H9 (cell line): Measurements from ENCODE around the gene UGT1A3. TPM values are rescaled to one million over a fixed set of nuclear protein-coding genes. Genes with fewer than 3 reads are reported as not detected.

Experiments
- DNase-seq: peaks from one replicate; pipeline ENCODE4 v3.0.0-alpha.2; 2017
- H2AFZ ChIP-seq: one replicate; pipeline ENCODE4 v1.6.1; 2013; ENCODE audit warnings: mild to moderate bottlenecking, low read length, control low read depth, moderate library complexity
- H2AK5ac ChIP-seq: 2 replicates; pipeline ENCODE4 v1.6.1; 2013; ENCODE audit warnings: low read length, control low read depth, mixed read lengths; ENCODE audit not compliant: insufficient read length
- H2BK120ac ChIP-seq: one replicate; pipeline ENCODE4 v1.6.1; 2013; ENCODE audit warnings: low read depth, mild to moderate bottlenecking, low read length, control low read depth, inconsistent platforms; ENCODE audit not compliant: poor library complexity, severe bottlenecking
- H2BK12ac ChIP-seq: 2 replicates; pipeline ENCODE4 v1.6.1; 2013; ENCODE audit warnings: low read length, control low read depth, mixed read lengths, low read depth; ENCODE audit not compliant: insufficient read length
- H2BK15ac ChIP-seq: 2 replicates; pipeline ENCODE4 v1.6.1; 2013; ENCODE audit warnings: low read depth, low read length, control low read depth
- H2BK20ac ChIP-seq: one replicate; pipeline ENCODE4 v1.6.1; 2013; ENCODE audit warnings: low read depth, mild to moderate bottlenecking, low read length, control low read depth, inconsistent platforms; ENCODE audit not compliant: poor library complexity, severe bottlenecking
- H2BK5ac ChIP-seq: 2 replicates; pipeline ENCODE4 v1.6.1; 2013; ENCODE audit warnings: low read length, control low read depth, mixed read lengths; ENCODE audit not compliant: insufficient read length
- H3K14ac ChIP-seq: 2 replicates; pipeline ENCODE4 v1.6.1; 2013; ENCODE audit warnings: low read length, control low read depth; ENCODE audit not compliant: insufficient read depth
- H3K18ac ChIP-seq: 2 replicates; pipeline ENCODE4 v1.6.1; 2013; ENCODE audit warnings: low read depth, mild to moderate bottlenecking, mixed read lengths, low read length, control low read depth; ENCODE audit not compliant: insufficient read length
- H3K23ac ChIP-seq: 2 replicates; pipeline ENCODE4 v1.6.1; 2013; ENCODE audit warnings: low read length, control low read depth, mixed read lengths, low read depth; ENCODE audit not compliant: insufficient read length
- H3K23me2 ChIP-seq: 2 replicates; pipeline ENCODE4 v1.6.1; 2013; ENCODE audit warnings: low read depth, mild to moderate bottlenecking, mixed read lengths, low read length, control low read depth; ENCODE audit not compliant: insufficient read length, poor library complexity, severe bottlenecking
- H3K27ac ChIP-seq: 2 replicates; pipeline ENCODE4 v1.5.1; 2013; ENCODE audit warnings: low read length, control low read depth, mixed read lengths, low read depth; ENCODE audit not compliant: insufficient read length
- H3K27me3 ChIP-seq: 2 replicates; pipeline ENCODE4 v1.6.1; 2013; ENCODE audit warnings: low read length, control low read depth, inconsistent platforms; ENCODE audit not compliant: insufficient read depth
- H3K4ac ChIP-seq: 2 replicates; pipeline ENCODE4 v1.6.1; 2013; ENCODE audit warnings: low read depth, mild to moderate bottlenecking, control low read depth, inconsistent platforms, low read length, moderate library complexity
- H3K4me1 ChIP-seq: 2 replicates; pipeline ENCODE4 v1.6.1; 2013; ENCODE audit warnings: low read length, control low read depth, inconsistent platforms; ENCODE audit not compliant: insufficient read depth
- H3K4me2 ChIP-seq: 2 replicates; pipeline ENCODE4 v1.6.1; 2013; ENCODE audit warnings: low read length, control low read depth, mixed read lengths; ENCODE audit not compliant: insufficient read length, insufficient read depth
- H3K56ac ChIP-seq: 2 replicates; pipeline ENCODE4 v1.6.1; 2013; ENCODE audit warnings: low read depth, mild to moderate bottlenecking, mixed read lengths, low read length, control low read depth; ENCODE audit not compliant: insufficient read length
- H3K79me1 ChIP-seq: 2 replicates; pipeline ENCODE4 v1.6.1; 2013; ENCODE audit warnings: low read depth, mild to moderate bottlenecking, moderate library complexity, low read length, control low read depth, inconsistent platforms; ENCODE audit not compliant: insufficient read depth, poor library complexity, severe bottlenecking
- H3K79me2 ChIP-seq: 2 replicates; pipeline ENCODE4 v1.6.1; 2013; ENCODE audit warnings: low read length, control low read depth, inconsistent platforms; ENCODE audit not compliant: insufficient read depth
- H3K9ac ChIP-seq: 2 replicates; pipeline ENCODE4 v1.6.1; 2013; ENCODE audit warnings: low read length, control low read depth, mixed read lengths; ENCODE audit not compliant: insufficient read length; ENCODE audit errors: extremely low read depth
- H3K9me3 ChIP-seq: one replicate; pipeline ENCODE4 v1.6.1; 2013; ENCODE audit warnings: low read depth, low read length, inconsistent platforms; ENCODE audit not compliant: control insufficient read depth
- H3T11ph ChIP-seq: one replicate; pipeline ENCODE4 v1.6.1; 2013; ENCODE audit warnings: mild to moderate bottlenecking, low read length, control low read depth, inconsistent platforms
- H4K20me1 ChIP-seq: one replicate; pipeline ENCODE4 v1.6.1; 2013; ENCODE audit not compliant: control insufficient read depth, insufficient read length, insufficient read depth
- H4K5ac ChIP-seq: 2 replicates; pipeline ENCODE4 v1.6.1; 2013; ENCODE audit warnings: low read depth, mild to moderate bottlenecking, mixed read lengths, low read length, control low read depth; ENCODE audit not compliant: insufficient read length
- H4K8ac ChIP-seq: replicated peaks from 2 replicates; pipeline ENCODE4 v1.6.1; 2013; ENCODE audit warnings: low read length, control low read depth, mixed read lengths, low read depth; ENCODE audit not compliant: insufficient read length
- H4K91ac ChIP-seq: 2 replicates; pipeline ENCODE4 v1.6.1; 2013; ENCODE audit warnings: low read depth, mild to moderate bottlenecking, moderate library complexity, mixed read lengths, low read length, control low read depth; ENCODE audit not compliant: insufficient read length
- H3K27ac Mint-ChIP-seq, 3 experiments: 2 replicates in 2 of 3; 3 replicates in 1 of 3; pipeline ENCODE4 v1.8.0; 2020 to 2021; ENCODE audit warnings: mixed read lengths in 3 of 3, mild to moderate bottlenecking in 1 of 3, moderate library complexity in 1 of 3
- H3K27me3 Mint-ChIP-seq: 2 replicates; pipeline ENCODE4 v1.8.0; 2021; ENCODE audit warnings: low read depth, mild to moderate bottlenecking, moderate library complexity, mixed read lengths
- H3K36me3 Mint-ChIP-seq, 3 experiments: 2 replicates in 2 of 3; 3 replicates in 1 of 3; pipeline ENCODE4 v1.8.0; 2020 to 2021; ENCODE audit warnings: low read depth in 3 of 3, mixed read lengths in 3 of 3; ENCODE audit not compliant: insufficient read depth in 1 of 3
- H3K4me1 Mint-ChIP-seq, 2 experiments: 2 replicates each; pipeline ENCODE4 v1.8.0; 2020; ENCODE audit warnings: mixed read lengths in 2 of 2
- H3K4me3 Mint-ChIP-seq, 2 experiments: 2 replicates in 1 of 2; 3 replicates in 1 of 2; pipeline ENCODE4 v1.8.0; 2020 to 2021; ENCODE audit warnings: mild to moderate bottlenecking in 2 of 2, mixed read lengths in 2 of 2, moderate library complexity in 1 of 2
- H3K9me3 Mint-ChIP-seq, 2 experiments: 2 replicates in 1 of 2; 3 replicates in 1 of 2; pipeline ENCODE4 v1.8.0; 2020; ENCODE audit warnings: mild to moderate bottlenecking in 2 of 2, mixed read lengths in 2 of 2, moderate library complexity in 1 of 2
- WGBS: extraction: QIAGEN DNeasy Blood & Tissue Kit; methylation state at CpG from one replicate; pipeline ENCODE4 v1.1.7; 2013; ENCODE audit warnings: missing lambda C conversion rate, low lambda C conversion rate, mixed read lengths; ENCODE audit not compliant: insufficient read length; ENCODE audit errors: extremely low coverage; 5-methylcytosine and 5-hydroxymethylcytosine counted together
- total RNA-seq: library from RNA; stranded (reverse); gene quantifications from 2 replicates; pipeline ENCODE4 v1.2.1, GENCODE V29; 2021
- TF ChIP-seq, protein P1 (sequence below): fragments of 200-600 bp; sonication (generic); conservative IDR thresholded peaks from 3 replicates; pipeline ENCODE4 v1.8.0; 2021; ENCODE audit warnings: antibody characterized with exemption, mild to moderate bottlenecking

UGT1A3 gene
- total RNA-seq, 1 experiment from 2014 or later: not detected

DNA sequence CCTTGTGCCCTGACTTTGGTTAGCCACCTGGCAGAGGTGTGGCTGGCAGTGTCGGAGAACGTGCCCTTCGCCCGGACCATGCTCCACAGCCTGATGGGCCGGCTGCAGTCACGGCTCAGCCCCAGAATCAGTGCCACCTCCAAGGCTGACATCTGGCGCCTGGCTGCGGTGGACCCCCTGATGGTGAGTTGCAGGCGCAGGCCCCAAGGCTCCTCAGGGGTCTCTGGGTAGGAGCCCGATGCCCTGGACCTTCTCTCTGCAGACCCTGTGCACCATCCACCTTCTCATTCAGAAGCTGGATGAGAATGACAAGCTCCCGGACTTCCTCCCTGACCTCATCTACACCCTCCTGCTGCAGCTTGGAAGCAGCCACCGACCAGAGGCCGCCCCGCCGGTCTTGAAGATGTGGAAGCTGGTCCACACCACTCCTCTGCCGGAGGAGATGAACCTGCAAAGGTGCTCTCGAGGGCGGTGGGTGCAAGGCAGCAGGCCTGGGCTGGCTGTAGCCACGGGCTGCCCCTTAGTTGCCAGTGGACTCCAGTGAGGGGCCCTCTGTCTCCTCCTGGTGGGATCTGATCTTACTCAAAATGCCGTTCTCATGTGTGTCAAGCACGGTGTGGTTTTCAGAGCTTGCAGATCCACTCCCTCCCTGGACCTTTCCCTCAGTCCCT lies 93.4 kb downstream of the UGT1A3 start:
- Mint-ChIP-seq H3K27me3 (peaks cover 2% of the 10 kb centered on the region; the same call in 1 of the 2 replicates), H3K36me3 (no peaks in the 10 kb centered on the region), H3K4me3 (no peak overlapping the region), H3K9me3 (peaks cover 4 to 7% of the 10 kb centered on the region in 2 experiments; a peak in 4 of 5 replicates), H3K4me1 (no peaks in the 10 kb centered on the region; a peak in 1 of 4 replicates), H3K27ac (no peak overlapping the region)
- Histone ChIP-seq H3K23ac (no peak overlapping the region), H2AFZ (no peak overlapping the region), H3K14ac (no peak overlapping the region; the same call in 1 of the 2 replicates), H3K4me2 (no peak overlapping the region), H3T11ph (no peak overlapping the region), H2BK120ac (no peak overlapping the region), H3K79me1 (no peaks in the 10 kb centered on the region), H2BK20ac (no peak overlapping the region), H3K4me1 (no peaks in the 10 kb centered on the region), H4K5ac (no peak overlapping the region), H4K91ac (no peak overlapping the region), H3K27me3 (no peaks in the 10 kb centered on the region), H4K8ac (no peak overlapping the region), H3K23me2 (no peaks in the 10 kb centered on the region), H3K9me3 (no peaks in the 10 kb centered on the region), H2BK12ac (no peak overlapping the region), H2BK5ac (no peak overlapping the region), H3K79me2 (no peaks in the 10 kb centered on the region), H2AK5ac (no peak overlapping the region), H3K9ac (no peak overlapping the region), H3K18ac (no peak overlapping the region), H3K4ac (no peak overlapping the region), H2BK15ac (no peak overlapping the region), H3K56ac (no peak overlapping the region), H4K20me1 (no peaks in the 10 kb centered on the region), H3K27ac (no peak overlapping the region)
- TF ChIP-seq, protein P1, sequence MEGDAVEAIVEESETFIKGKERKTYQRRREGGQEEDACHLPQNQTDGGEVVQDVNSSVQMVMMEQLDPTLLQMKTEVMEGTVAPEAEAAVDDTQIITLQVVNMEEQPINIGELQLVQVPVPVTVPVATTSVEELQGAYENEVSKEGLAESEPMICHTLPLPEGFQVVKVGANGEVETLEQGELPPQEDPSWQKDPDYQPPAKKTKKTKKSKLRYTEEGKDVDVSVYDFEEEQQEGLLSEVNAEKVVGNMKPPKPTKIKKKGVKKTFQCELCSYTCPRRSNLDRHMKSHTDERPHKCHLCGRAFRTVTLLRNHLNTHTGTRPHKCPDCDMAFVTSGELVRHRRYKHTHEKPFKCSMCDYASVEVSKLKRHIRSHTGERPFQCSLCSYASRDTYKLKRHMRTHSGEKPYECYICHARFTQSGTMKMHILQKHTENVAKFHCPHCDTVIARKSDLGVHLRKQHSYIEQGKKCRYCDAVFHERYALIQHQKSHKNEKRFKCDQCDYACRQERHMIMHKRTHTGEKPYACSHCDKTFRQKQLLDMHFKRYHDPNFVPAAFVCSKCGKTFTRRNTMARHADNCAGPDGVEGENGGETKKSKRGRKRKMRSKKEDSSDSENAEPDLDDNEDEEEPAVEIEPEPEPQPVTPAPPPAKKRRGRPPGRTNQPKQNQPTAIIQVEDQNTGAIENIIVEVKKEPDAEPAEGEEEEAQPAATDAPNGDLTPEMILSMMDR: no peak
- DNase-seq: no peak
- no CpG with 5 or more reads among the region's 21 CpGs for WGBS

Other genes with a start within 250 kb of the UGT1A3 start
- 6.0 and 7.5 TPM in 2 replicates for gene USP40, start 162.3 kb upstream of the UGT1A3 start, total RNA-seq
- not detected in 2 replicates for gene UGT1A8, start 111.4 kb upstream of the UGT1A3 start, total RNA-seq
- gene UGT1A10, start 92.6 kb upstream of the UGT1A3 start, total RNA-seq: not detected in 2 replicates
- gene UGT1A9, start 57.1 kb upstream of the UGT1A3 start, total RNA-seq: not detected in 2 replicates
- not detected in 2 replicates for gene UGT1A7, start 47.1 kb upstream of the UGT1A3 start, total RNA-seq
- gene UGT1A6, start 36.2 kb upstream of the UGT1A3 start, total RNA-seq: not detected in 2 replicates
- gene UGT1A5, start 16.1 kb upstream of the UGT1A3 start, total RNA-seq: not detected in 2 replicates
- not detected in 2 replicates for gene UGT1A4, start 10.3 kb upstream of the UGT1A3 start, total RNA-seq
- not detected in 2 replicates for gene UGT1A1, start 31.2 kb downstream of the UGT1A3 start, total RNA-seq
- gene MROH2A, start 49.3 kb downstream of the UGT1A3 start, total RNA-seq: not detected in 2 replicates
- gene HJURP, start 125.5 kb downstream of the UGT1A3 start, total RNA-seq: 49.7 and 52.6 TPM in 2 replicates
- 0.20 and 0.28 TPM in 2 replicates for gene TRPM8, start 188.3 kb downstream of the UGT1A3 start, total RNA-seq